ENCODE data around the gene MTMR12.

MTMR12 gene

GRCh38 chr5:32278406-32278805 is 34.3 kb downstream of the MTMR12 start:
- DNase-seq (ENCODE audit: low read depth, low spot score): no peak
- Histone ChIP-seq H3K36me3 (ENCODE audit: insufficient read depth, low read length) (peaks cover 10% of the 10 kb centered on the region; the same call in 1 of the 2 replicates), H3K27ac (no peak overlapping the region), H3K9me3 (ENCODE audit: low read depth, low read length) (no peaks in the 10 kb centered on the region), H3K9ac (ENCODE audit: insufficient read length) (no peak overlapping the region), H3K4me3 (no peak overlapping the region)
- TF ChIP-seq POLR2AphosphoS5 (IDR thresholded peaks at IDR 0.05; ENCODE audit: borderline replicate concordance, low read depth, low read length): no peak
- TF ChIP-seq FOXP2 (optimal IDR thresholded peaks at IDR 0.05; ENCODE audit: control extremely low read depth, extremely low read length, insufficient read depth): no peak
- TF ChIP-seq EZH2 (IDR thresholded peaks at IDR 0.05): no peak

GRCh38 chr5:32277798-32278197 is 34.9 kb downstream of the MTMR12 start:
- no peaks in the 10 kb centered on the region for H3K9me3 ChIP-seq (ENCODE audit: low read depth, low read length)
- no peak overlapping the region for H3K9ac ChIP-seq (ENCODE audit: insufficient read length)
- no peak overlapping the region for H3K4me3 ChIP-seq
- peaks cover 13% of the 10 kb centered on the region; the same call in 1 of the 2 replicates for H3K36me3 ChIP-seq (ENCODE audit: insufficient read depth, low read length)
- TF ChIP-seq POLR2AphosphoS5 (IDR thresholded peaks at IDR 0.05; ENCODE audit: borderline replicate concordance, low read depth, low read length) (no peak), FOXP2 (optimal IDR thresholded peaks at IDR 0.05; ENCODE audit: control extremely low read depth, extremely low read length, insufficient read depth) (no peak), EZH2 (IDR thresholded peaks at IDR 0.05) (no peak)
- H3K27ac ChIP-seq: no peak overlapping the region
- DNase-seq (ENCODE audit: low read depth, low spot score): no peak

- H3K4me3 ChIP-seq: no peak overlapping the region
- TF ChIP-seq EZH2 (IDR thresholded peaks at IDR 0.05): no peak
- TF ChIP-seq FOXP2 (optimal IDR thresholded peaks at IDR 0.05; ENCODE audit: control extremely low read depth, extremely low read length, insufficient read depth): no peak
- no peak for TF ChIP-seq POLR2AphosphoS5 (IDR thresholded peaks at IDR 0.05; ENCODE audit: borderline replicate concordance, low read depth, low read length)
- no peak overlapping the region for H3K27ac ChIP-seq
- H3K9ac ChIP-seq (ENCODE audit: insufficient read length): no peak overlapping the region
- H3K9me3 ChIP-seq (ENCODE audit: low read depth, low read length): no peaks in the 10 kb centered on the region
- DNase-seq (ENCODE audit: low read depth, low spot score): no peak
- peaks cover 18% of the 10 kb centered on the region; the same call in 1 of the 2 replicates for H3K36me3 ChIP-seq (ENCODE audit: insufficient read depth, low read length)
Measured at GRCh38 chr5:32276173-32276853, 36.4 kb downstream of the MTMR12 start.

GRCh38 chr5:32275396-32275741 is 37.4 kb downstream of the MTMR12 start:
- Histone ChIP-seq H3K36me3 (ENCODE audit: insufficient read depth, low read length) (peaks cover 24% of the 10 kb centered on the region), H3K9me3 (ENCODE audit: low read depth, low read length) (no peaks in the 10 kb centered on the region), H3K9ac (ENCODE audit: insufficient read length) (no peak overlapping the region), H3K4me3 (no peak overlapping the region), H3K27ac (no peak overlapping the region)
- TF ChIP-seq FOXP2 (optimal IDR thresholded peaks at IDR 0.05; ENCODE audit: control extremely low read depth, extremely low read length, insufficient read depth) (no peak), EZH2 (IDR thresholded peaks at IDR 0.05) (no peak)
- no peak for DNase-seq (ENCODE audit: low read depth, low spot score)

GRCh38 chr5:32274548-32275395 is 38.0 kb downstream of the MTMR12 start:
- no peak overlapping the region for H3K27ac ChIP-seq
- H3K9me3 ChIP-seq (ENCODE audit: low read depth, low read length): no peaks in the 10 kb centered on the region
- TF ChIP-seq POLR2AphosphoS5 (IDR thresholded peaks at IDR 0.05; ENCODE audit: borderline replicate concordance, low read depth, low read length) (no peak), EZH2 (IDR thresholded peaks at IDR 0.05) (no peak)
- H3K9ac ChIP-seq (ENCODE audit: insufficient read length): no peak overlapping the region
- peaks cover 30% of the 10 kb centered on the region for H3K36me3 ChIP-seq (ENCODE audit: insufficient read depth, low read length)
- no peak for DNase-seq (ENCODE audit: low read depth, low spot score)
- H3K4me3 ChIP-seq: no peak overlapping the region

- Histone ChIP-seq H3K9ac (ENCODE audit: insufficient read length) (no peak overlapping the region), H3K9me3 (ENCODE audit: low read depth, low read length) (no peaks in the 10 kb centered on the region), H3K27ac (no peak overlapping the region), H3K36me3 (ENCODE audit: insufficient read depth, low read length) (peaks cover 30% of the 10 kb centered on the region), H3K4me3 (no peak overlapping the region)
- DNase-seq (ENCODE audit: low read depth, low spot score): no peak
- TF ChIP-seq EZH2 (IDR thresholded peaks at IDR 0.05) (no peak), FOXP2 (optimal IDR thresholded peaks at IDR 0.05; ENCODE audit: control extremely low read depth, extremely low read length, insufficient read depth) (no peak), POLR2AphosphoS5 (IDR thresholded peaks at IDR 0.05; ENCODE audit: borderline replicate concordance, low read depth, low read length) (no peak)
Measured at GRCh38 chr5:32273821-32274220, 38.9 kb downstream of the MTMR12 start.

- TF ChIP-seq FOXP2 (optimal IDR thresholded peaks at IDR 0.05; ENCODE audit: control extremely low read depth, extremely low read length, insufficient read depth): no peak
- TF ChIP-seq EZH2 (IDR thresholded peaks at IDR 0.05): no peak
- no peak for TF ChIP-seq POLR2AphosphoS5 (IDR thresholded peaks at IDR 0.05; ENCODE audit: borderline replicate concordance, low read depth, low read length)
- H3K4me3 ChIP-seq: no peak overlapping the region
- no peak for DNase-seq (ENCODE audit: low read depth, low spot score)
- H3K36me3 ChIP-seq (ENCODE audit: insufficient read depth, low read length): peaks cover 39% of the 10 kb centered on the region
- H3K9me3 ChIP-seq (ENCODE audit: low read depth, low read length): no peaks in the 10 kb centered on the region
- H3K27ac ChIP-seq: no peak overlapping the region
- H3K9ac ChIP-seq (ENCODE audit: insufficient read length): no peak overlapping the region
Measured at GRCh38 chr5:32272746-32273145, 40.0 kb downstream of the MTMR12 start.

- no peak overlapping the region for H3K27ac ChIP-seq
- H3K4me3 ChIP-seq: no peak overlapping the region
- DNase-seq (ENCODE audit: low read depth, low spot score): no peak
- H3K9ac ChIP-seq (ENCODE audit: insufficient read length): no peak overlapping the region
- peaks cover 47% of the 10 kb centered on the region for H3K36me3 ChIP-seq (ENCODE audit: insufficient read depth, low read length)
- no peaks in the 10 kb centered on the region for H3K9me3 ChIP-seq (ENCODE audit: low read depth, low read length)
- TF ChIP-seq FOXP2 (optimal IDR thresholded peaks at IDR 0.05; ENCODE audit: control extremely low read depth, extremely low read length, insufficient read depth) (no peak), EZH2 (IDR thresholded peaks at IDR 0.05) (no peak), POLR2AphosphoS5 (IDR thresholded peaks at IDR 0.05; ENCODE audit: borderline replicate concordance, low read depth, low read length) (no peak)
Measured at GRCh38 chr5:32270946-32271345, 41.8 kb downstream of the MTMR12 start.

Data from SK-N-MC (cell line).